DOHH2 (cell line): Measurements from ENCODE around the gene ELFN1.

Experiments used
- H3F3A ChIP-seq: fragments of 200-600 bp; sonication (generic), shearing (Covaris generic); 2 replicates; pipeline ENCODE4 v1.6.0; 2016; ENCODE audit warnings: antibody characterized with exemption, mild to moderate bottlenecking; ENCODE audit not compliant: control insufficient read depth, insufficient read depth
- H3K27ac ChIP-seq: fragments of 200-600 bp; sonication (generic); 2 replicates; pipeline ENCODE4 v1.5.1; 2014; ENCODE audit warnings: low read depth, mild to moderate bottlenecking, low read length, moderate library complexity
- H3K27me3 ChIP-seq: fragments of 200-600 bp; sonication (generic); 2 replicates; pipeline ENCODE4 v1.6.1; 2014; ENCODE audit warnings: mild to moderate bottlenecking, low read length, mixed read lengths; ENCODE audit not compliant: control insufficient read depth
- H3K36me3 ChIP-seq: fragments of 200-600 bp; sonication (generic); 2 replicates; pipeline ENCODE4 v1.6.1; 2014; ENCODE audit warnings: mild to moderate bottlenecking, low read length, moderate library complexity, mixed read lengths; ENCODE audit not compliant: control insufficient read depth
- H3K4me1 ChIP-seq: fragments of 200-600 bp; sonication (generic); 2 replicates; pipeline ENCODE4 v1.6.1; 2014; ENCODE audit warnings: mild to moderate bottlenecking, low read length, mixed read lengths; ENCODE audit not compliant: control insufficient read depth
- H3K4me2 ChIP-seq: fragments of 200-600 bp; sonication (generic); 2 replicates; pipeline ENCODE4 v1.6.0; 2014; ENCODE audit warnings: mild to moderate bottlenecking, low read length, moderate library complexity
- H3K4me3 ChIP-seq: fragments of 200-600 bp; sonication (generic); 2 replicates; pipeline ENCODE4 v1.5.1; 2014; ENCODE audit warnings: mild to moderate bottlenecking, low read length, mixed read lengths
- H3K79me2 ChIP-seq: fragments of 200-600 bp; sonication (generic); 2 replicates; pipeline ENCODE4 v1.6.1; 2014; ENCODE audit warnings: mild to moderate bottlenecking, low read length, mixed read lengths; ENCODE audit not compliant: control insufficient read depth
- H3K9me2 ChIP-seq: fragments of 200-600 bp; sonication (generic); replicated peaks from 2 replicates; pipeline ENCODE4 v1.6.1; 2014; ENCODE audit warnings: mild to moderate bottlenecking, low read length, mixed read lengths; ENCODE audit not compliant: control insufficient read depth
- H3K9me3 ChIP-seq: fragments of 200-600 bp; sonication (generic); 2 replicates; pipeline ENCODE4 v1.6.1; 2014; ENCODE audit warnings: antibody characterized with exemption, low read length, mixed read lengths; ENCODE audit not compliant: control insufficient read depth, insufficient read depth
- H4K20me1 ChIP-seq: fragments of 200-600 bp; sonication (generic); 2 replicates; pipeline ENCODE4 v1.6.0; 2014; ENCODE audit warnings: low read depth, mild to moderate bottlenecking, antibody characterized with exemption, low read length, moderate library complexity; ENCODE audit not compliant: control insufficient read depth, insufficient read depth
- CTCF ChIP-seq: fragments of 200-600 bp; sonication (generic); IDR thresholded peaks from one replicate; pipeline ENCODE4 v1.5.1; 2014; ENCODE audit warnings: antibody characterized with exemption, mild to moderate bottlenecking, low read depth, low read length; ENCODE audit not compliant: poor library complexity, severe bottlenecking
- EZH2phosphoT487 ChIP-seq: fragments of 200-600 bp; sonication (generic); IDR thresholded peaks from 2 replicates; pipeline ENCODE4 v1.6.1; 2017; ENCODE audit warnings: borderline replicate concordance, mild to moderate bottlenecking, antibody characterized with exemption, low read length, moderate library complexity, mixed read lengths

ELFN1 gene

GRCh38 chr7:1723254-1723653 is 53.2 kb downstream of the ELFN1 start:
- H3F3A ChIP-seq, result no peaks in the 10 kb centered on the region
- H3K4me3 ChIP-seq, result no peak overlapping the region
- H3K27ac ChIP-seq, result no peak overlapping the region

DNA sequence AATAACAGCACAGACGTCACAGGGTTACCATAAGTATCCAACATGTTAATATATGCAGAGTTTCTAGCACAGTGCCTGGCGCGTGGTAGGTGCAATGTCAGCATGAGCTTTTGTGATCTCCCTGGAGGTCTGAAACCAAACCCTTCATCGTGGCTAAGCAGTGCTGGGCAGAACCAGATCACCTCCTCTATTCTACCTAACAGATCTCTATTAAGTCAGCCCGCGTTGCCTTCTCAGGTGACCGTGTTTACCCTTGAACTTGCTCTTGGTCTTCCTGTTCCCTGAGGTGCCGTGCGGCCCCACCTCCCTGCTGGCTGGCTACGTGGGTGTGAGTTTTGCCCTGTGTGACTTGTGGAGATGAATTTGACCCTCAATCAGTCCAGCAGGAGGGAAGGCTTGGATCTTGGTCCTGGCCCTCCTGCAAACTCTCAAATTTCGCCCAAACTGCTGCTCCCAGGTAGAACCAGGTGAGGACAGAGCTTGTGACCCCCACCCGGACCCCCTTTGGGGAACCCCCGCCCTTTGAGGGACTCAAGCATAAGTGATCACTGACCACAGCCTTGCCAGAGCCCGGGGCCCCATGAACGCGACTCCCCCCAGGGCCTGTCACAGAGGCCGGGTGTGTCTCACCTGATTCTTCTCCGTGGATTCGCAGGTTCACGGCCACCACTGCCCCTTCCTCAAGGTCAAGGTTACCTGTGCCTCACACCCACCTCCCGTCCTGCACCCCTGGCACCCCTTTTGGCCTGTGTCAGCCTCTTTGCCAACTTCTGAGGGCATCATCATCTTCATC is 54.2 kb downstream of the ELFN1 start:
- H3K9me3 ChIP-seq, result no peaks in the 10 kb centered on the region
- no peaks in the 10 kb centered on the region for H3K27me3 ChIP-seq
- no peaks in the 10 kb centered on the region for H3K36me3 ChIP-seq
- no peak for TF ChIP-seq CTCF
- TF ChIP-seq EZH2phosphoT487, result no peak
- H3K79me2 ChIP-seq, result no peaks in the 10 kb centered on the region
- no peak overlapping the region for H3K27ac ChIP-seq
- no peaks in the 10 kb centered on the region for H3K4me1 ChIP-seq
- H3K4me2 ChIP-seq, result no peak overlapping the region
- H4K20me1 ChIP-seq, result no peaks in the 10 kb centered on the region
- no peak overlapping the region for H3K4me3 ChIP-seq
- no peaks in the 10 kb centered on the region for H3F3A ChIP-seq
- H3K9me2 ChIP-seq, result no peaks in the 10 kb centered on the region

More at GRCh38 chr7:1723254-1723653, 53.2 kb downstream of the ELFN1 start:
- Histone ChIP-seq H3K9me2 (no peaks in the 10 kb centered on the region), H3K4me1 (no peaks in the 10 kb centered on the region), H3K79me2 (no peaks in the 10 kb centered on the region), H3K9me3 (no peaks in the 10 kb centered on the region), H3K36me3 (no peaks in the 10 kb centered on the region), H4K20me1 (no peaks in the 10 kb centered on the region), H3K27me3 (no peaks in the 10 kb centered on the region), H3K4me2 (no peak overlapping the region)
- TF ChIP-seq CTCF (no peak), EZH2phosphoT487 (no peak)

DNA sequence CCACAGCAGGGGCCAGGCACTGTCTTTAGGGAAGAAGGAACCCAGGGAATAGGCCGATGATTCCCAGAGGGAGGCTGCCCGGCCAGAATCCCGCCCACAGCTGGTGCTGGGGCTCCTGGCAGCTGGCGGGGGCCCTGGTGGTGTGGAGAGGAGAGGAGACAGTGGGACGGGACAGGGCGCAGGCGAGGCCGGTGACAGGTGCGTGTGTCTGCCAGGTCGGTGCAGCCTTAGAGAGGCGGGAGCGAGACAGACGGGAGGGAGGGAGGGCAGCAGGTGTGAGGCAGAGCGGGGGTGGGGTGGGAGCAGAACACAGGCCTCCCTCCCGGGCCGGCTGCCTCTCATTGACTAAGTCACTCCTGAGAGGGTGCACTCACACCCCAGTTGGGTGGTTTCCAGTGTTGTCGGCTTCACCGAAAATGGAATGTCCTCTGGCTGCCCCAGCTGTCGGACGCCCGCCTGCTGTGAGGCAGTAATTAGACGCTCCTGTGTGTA is 55.2 kb downstream of the ELFN1 start:
- Histone ChIP-seq H4K20me1 (no peaks in the 10 kb centered on the region), H3K4me3 (no peak overlapping the region), H3F3A (no peaks in the 10 kb centered on the region), H3K79me2 (no peaks in the 10 kb centered on the region), H3K4me1 (no peaks in the 10 kb centered on the region), H3K27me3 (no peaks in the 10 kb centered on the region), H3K9me3 (no peaks in the 10 kb centered on the region), H3K36me3 (no peaks in the 10 kb centered on the region), H3K4me2 (no peak overlapping the region), H3K9me2 (no peaks in the 10 kb centered on the region), H3K27ac (no peak overlapping the region)
- no peak for TF ChIP-seq CTCF
- no peak for TF ChIP-seq EZH2phosphoT487
